Measurements from ENCODE around the gene DTNBP1.

GRCh38 chr6:15598273-15598798 lies 64.5 kb downstream of the DTNBP1 start:
- TF ChIP-seq, protein P1, sequence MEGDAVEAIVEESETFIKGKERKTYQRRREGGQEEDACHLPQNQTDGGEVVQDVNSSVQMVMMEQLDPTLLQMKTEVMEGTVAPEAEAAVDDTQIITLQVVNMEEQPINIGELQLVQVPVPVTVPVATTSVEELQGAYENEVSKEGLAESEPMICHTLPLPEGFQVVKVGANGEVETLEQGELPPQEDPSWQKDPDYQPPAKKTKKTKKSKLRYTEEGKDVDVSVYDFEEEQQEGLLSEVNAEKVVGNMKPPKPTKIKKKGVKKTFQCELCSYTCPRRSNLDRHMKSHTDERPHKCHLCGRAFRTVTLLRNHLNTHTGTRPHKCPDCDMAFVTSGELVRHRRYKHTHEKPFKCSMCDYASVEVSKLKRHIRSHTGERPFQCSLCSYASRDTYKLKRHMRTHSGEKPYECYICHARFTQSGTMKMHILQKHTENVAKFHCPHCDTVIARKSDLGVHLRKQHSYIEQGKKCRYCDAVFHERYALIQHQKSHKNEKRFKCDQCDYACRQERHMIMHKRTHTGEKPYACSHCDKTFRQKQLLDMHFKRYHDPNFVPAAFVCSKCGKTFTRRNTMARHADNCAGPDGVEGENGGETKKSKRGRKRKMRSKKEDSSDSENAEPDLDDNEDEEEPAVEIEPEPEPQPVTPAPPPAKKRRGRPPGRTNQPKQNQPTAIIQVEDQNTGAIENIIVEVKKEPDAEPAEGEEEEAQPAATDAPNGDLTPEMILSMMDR (IDR thresholded peaks at IDR 0.05): no peak
- no peak for TF ChIP-seq POLR2A (IDR thresholded peaks at IDR 0.05)

All from adrenal gland (tissue), 5 donors.